Trophoblast cell (in vitro differentiated cells and primary cell): ENCODE measurements around the gene PVALEF.

ENCODE experiments used
- DNase-seq, 2 donors: peaks; one replicate each; pipeline ENCODE4 v3.0.0-alpha.2; 2016
- H2AFZ ChIP-seq: 2 replicates; pipeline ENCODE4 v1.6.1; 2013; ENCODE audit warnings: low read length, moderate library complexity, mild to moderate bottlenecking; ENCODE audit not compliant: insufficient read depth, poor library complexity
- H2AK5ac ChIP-seq: 2 replicates; pipeline ENCODE4 v1.6.1; 2013; ENCODE audit warnings: mild to moderate bottlenecking, low read length
- H2BK120ac ChIP-seq: 2 replicates; pipeline ENCODE4 v1.6.1; 2013; ENCODE audit warnings: low read length, mild to moderate bottlenecking, moderate library complexity; ENCODE audit not compliant: insufficient read depth, poor library complexity
- H2BK12ac ChIP-seq: 2 replicates; pipeline ENCODE4 v1.6.1; 2013; ENCODE audit warnings: mild to moderate bottlenecking, low read length, moderate library complexity
- H2BK5ac ChIP-seq: 2 replicates; pipeline ENCODE4 v1.6.1; 2013; ENCODE audit warnings: low read length, low read depth, moderate library complexity, mild to moderate bottlenecking; ENCODE audit not compliant: poor library complexity
- H3K14ac ChIP-seq: 2 replicates; pipeline ENCODE4 v1.6.1; 2013; ENCODE audit warnings: mild to moderate bottlenecking, low read length
- H3K18ac ChIP-seq: 2 replicates; pipeline ENCODE4 v1.6.1; 2013; ENCODE audit warnings: mild to moderate bottlenecking, low read length
- H3K23ac ChIP-seq: 2 replicates; pipeline ENCODE4 v1.6.1; 2013; ENCODE audit warnings: low read length
- H3K27ac ChIP-seq: 2 replicates; pipeline ENCODE4 v1.5.1; 2013; ENCODE audit warnings: low read depth, mild to moderate bottlenecking, inconsistent platforms, low read length, moderate library complexity
- H3K27me3 ChIP-seq: 2 replicates; pipeline ENCODE4 v1.6.1; 2013; ENCODE audit warnings: inconsistent platforms, mild to moderate bottlenecking, low read length, moderate library complexity; ENCODE audit not compliant: insufficient read depth
- H3K36me3 ChIP-seq, 2 experiments: 1 replicate in 1 of 2; 2 replicates in 1 of 2; pipeline ENCODE4 v1.6.1; 2013; ENCODE audit warnings: low read length in 2 of 2, mild to moderate bottlenecking in 2 of 2, moderate library complexity in 1 of 2; ENCODE audit not compliant: insufficient read depth in 2 of 2, control insufficient read depth in 1 of 2
- H3K4ac ChIP-seq: 2 replicates; pipeline ENCODE4 v1.6.1; 2013; ENCODE audit warnings: low read depth, mild to moderate bottlenecking, low read length, moderate library complexity
- H3K4me1 ChIP-seq, 2 experiments: 1 replicate in 1 of 2; 2 replicates in 1 of 2; pipeline ENCODE4 v1.6.1; 2013; ENCODE audit warnings: low read length in 2 of 2, mild to moderate bottlenecking in 2 of 2, moderate library complexity in 1 of 2; ENCODE audit not compliant: insufficient read depth in 2 of 2, control insufficient read depth in 1 of 2
- H3K4me2 ChIP-seq: 2 replicates; pipeline ENCODE4 v1.6.1; 2013; ENCODE audit warnings: inconsistent platforms, mild to moderate bottlenecking, low read length, moderate library complexity
- H3K4me3 ChIP-seq: 2 replicates; pipeline ENCODE4 v1.5.1; 2013; ENCODE audit warnings: mild to moderate bottlenecking, low read depth, low read length, inconsistent platforms
- H3K79me1 ChIP-seq: one replicate; pipeline ENCODE4 v1.6.1; 2013; ENCODE audit warnings: low read length
- H3K79me2 ChIP-seq: 2 replicates; pipeline ENCODE4 v1.6.1; 2013; ENCODE audit warnings: low read length, mild to moderate bottlenecking; ENCODE audit not compliant: control insufficient read depth, insufficient read depth, poor library complexity
- H3K9ac ChIP-seq: 2 replicates; pipeline ENCODE4 v1.6.1; 2013; ENCODE audit warnings: mild to moderate bottlenecking, low read length
- H3K9me3 ChIP-seq: 2 replicates; pipeline ENCODE4 v1.6.1; 2013; ENCODE audit warnings: low read depth, mild to moderate bottlenecking, control low read depth, inconsistent platforms, low read length; ENCODE audit not compliant: insufficient read depth
- H4K12ac ChIP-seq: 2 replicates; pipeline ENCODE4 v1.6.1; 2013; ENCODE audit warnings: low read depth, mild to moderate bottlenecking, low read length, moderate library complexity
- H4K8ac ChIP-seq: 2 replicates; pipeline ENCODE4 v1.6.1; 2013; ENCODE audit warnings: low read depth, mild to moderate bottlenecking, low read length, moderate library complexity
- H4K91ac ChIP-seq: one replicate; pipeline ENCODE4 v1.6.1; 2013; ENCODE audit warnings: low read depth, mild to moderate bottlenecking, low read length, moderate library complexity
- WGBS: extraction: QIAGEN DNeasy Blood & Tissue Kit; methylation state at CpG from one replicate; pipeline ENCODE4 v1.1.7; 2013; ENCODE audit warnings: missing lambda C conversion rate; ENCODE audit not compliant: insufficient read length, insufficient coverage; ENCODE audit errors: extremely low coverage; 5-methylcytosine and 5-hydroxymethylcytosine counted together

The PVALEF gene

DNA sequence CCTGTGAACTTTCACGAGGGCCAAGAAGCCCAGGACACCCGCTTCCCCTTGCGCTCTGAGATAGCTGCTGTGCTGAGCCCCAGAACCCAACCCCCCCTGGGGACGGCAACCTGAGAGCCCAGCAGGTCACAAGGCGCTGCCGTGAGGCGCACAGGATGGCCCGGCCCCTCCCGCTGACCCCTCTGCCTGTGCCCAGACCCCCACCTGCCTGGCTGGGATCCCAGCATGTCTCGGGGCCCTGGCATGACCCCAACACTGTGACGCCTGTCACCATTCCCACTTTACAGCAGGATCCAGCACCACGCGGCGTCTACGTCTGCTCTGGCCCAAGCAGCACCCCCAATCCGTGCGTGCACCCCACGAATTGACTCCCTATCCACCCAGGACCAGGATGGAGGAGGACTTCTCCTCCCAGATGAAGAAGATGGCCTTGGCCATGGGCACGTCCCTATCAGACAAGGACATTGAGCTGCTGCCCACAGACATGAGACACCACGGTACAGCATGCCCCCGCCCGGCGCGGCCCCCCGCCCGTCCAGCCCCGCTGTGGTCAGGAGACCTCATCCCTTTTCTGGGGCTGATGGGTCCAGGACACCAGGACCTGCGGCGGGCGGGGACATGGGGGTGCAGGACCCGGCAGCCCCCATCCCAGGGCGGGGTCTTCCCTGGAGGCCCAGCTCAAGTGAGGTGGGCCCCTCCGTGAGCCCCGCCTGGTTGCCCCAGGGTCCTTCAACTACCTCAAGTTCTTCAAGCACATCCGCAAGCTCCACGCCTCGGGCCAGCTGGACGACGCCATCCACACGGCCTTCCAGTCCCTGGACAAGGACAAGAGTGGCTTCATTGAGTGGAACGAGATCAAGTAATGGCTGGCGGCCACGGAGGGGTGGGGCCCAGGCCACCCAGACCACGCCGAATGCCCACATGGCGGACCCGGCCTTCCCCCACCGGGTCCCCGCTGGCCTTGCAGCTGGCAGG lies 15.8 kb downstream of the PVALEF start:
- no CpG with 5 or more reads among the region's 49 CpGs for WGBS
- H3K27me3 ChIP-seq, result no peaks in the 10 kb centered on the region
- H3K14ac ChIP-seq, result no peak overlapping the region
- no peaks in the 10 kb centered on the region for H3K36me3 ChIP-seq
- H3K9ac ChIP-seq, result no peak overlapping the region
- no peak overlapping the region for H3K23ac ChIP-seq
- H3K4me1 ChIP-seq, result no peaks in the 10 kb centered on the region
- H3K4me2 ChIP-seq, result no peak overlapping the region
- H3K4ac ChIP-seq, result no peak overlapping the region
- H3K18ac ChIP-seq, result no peak overlapping the region
- no peak overlapping the region for H4K91ac ChIP-seq
- H2BK5ac ChIP-seq, result no peak overlapping the region
- H4K8ac ChIP-seq, result no peak overlapping the region
- DNase-seq, result no peak
- no peak overlapping the region for H2BK12ac ChIP-seq
- H2AFZ ChIP-seq, result no peak overlapping the region
- no peak overlapping the region for H2BK120ac ChIP-seq
- H3K79me2 ChIP-seq, result no peaks in the 10 kb centered on the region
- no peak overlapping the region for H3K27ac ChIP-seq
- peaks cover 4% of the 10 kb centered on the region for H3K9me3 ChIP-seq
- H3K4me3 ChIP-seq, result peak overlapping the region; percentile 44
- H2AK5ac ChIP-seq, result no peak overlapping the region
- H3K79me1 ChIP-seq, result no peaks in the 10 kb centered on the region
- H4K12ac ChIP-seq, result no peak overlapping the region

DNA sequence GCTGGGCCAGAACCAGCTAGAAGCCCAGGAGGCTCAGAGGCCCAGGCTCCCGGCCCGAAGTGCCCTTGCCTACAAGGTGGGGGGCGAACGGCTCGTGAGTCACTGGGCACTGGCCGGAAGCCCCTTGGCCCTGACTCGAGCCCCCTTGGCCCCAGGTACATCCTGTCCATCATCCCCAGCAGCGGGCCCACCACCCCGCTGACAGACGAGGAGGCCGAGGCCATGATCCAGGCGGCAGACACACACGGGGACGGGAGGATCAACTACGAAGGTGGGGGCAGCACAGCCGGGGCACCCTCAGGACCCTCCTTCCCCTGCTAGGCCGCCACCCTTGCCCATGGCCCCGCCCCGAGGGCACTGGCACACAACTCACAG lies 16.5 kb downstream of the PVALEF start:
- Histone ChIP-seq H3K9ac (no peak overlapping the region), H3K36me3 (no peaks in the 10 kb centered on the region), H2BK120ac (no peak overlapping the region), H3K14ac (no peak overlapping the region), H3K9me3 (peaks cover 4% of the 10 kb centered on the region), H3K27ac (no peak overlapping the region), H3K79me1 (no peaks in the 10 kb centered on the region), H3K18ac (no peak overlapping the region), H4K8ac (no peak overlapping the region), H4K91ac (no peak overlapping the region), H3K4ac (no peak overlapping the region), H3K27me3 (no peaks in the 10 kb centered on the region), H4K12ac (no peak overlapping the region), H3K79me2 (no peaks in the 10 kb centered on the region), H3K4me1 (no peaks in the 10 kb centered on the region), H2BK5ac (no peak overlapping the region), H2BK12ac (no peak overlapping the region), H3K4me3 (peak overlapping the region; percentile 44), H2AFZ (no peak overlapping the region), H2AK5ac (no peak overlapping the region), H3K4me2 (no peak overlapping the region), H3K23ac (no peak overlapping the region)
- no CpG with 5 or more reads among the region's 19 CpGs for WGBS
- no peak for DNase-seq

DNA sequence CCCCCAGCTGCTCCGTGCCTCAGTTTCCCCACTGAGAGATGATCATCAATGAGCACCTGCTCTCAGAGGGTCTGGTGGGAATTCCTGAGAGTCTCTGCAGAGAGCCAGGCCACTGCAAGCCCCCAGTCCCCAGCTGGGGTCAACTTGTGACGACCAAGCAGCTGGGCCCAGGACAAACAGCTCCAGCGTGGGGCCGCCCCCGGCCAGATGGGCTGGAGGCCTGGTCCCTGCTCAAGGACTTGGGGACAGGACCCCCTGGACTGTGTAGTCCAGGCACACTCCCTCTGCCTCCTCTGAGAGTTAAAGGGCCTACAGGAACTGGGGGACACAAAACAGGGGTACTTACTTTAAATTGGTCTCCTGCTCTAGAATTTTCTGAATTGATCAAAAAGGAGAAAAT lies 17.3 kb downstream of the PVALEF start:
- H4K8ac ChIP-seq, result no peak overlapping the region
- no CpG with 5 or more reads among the region's 5 CpGs for WGBS
- no peaks in the 10 kb centered on the region for H3K27me3 ChIP-seq
- H3K4me1 ChIP-seq, result no peaks in the 10 kb centered on the region
- H3K79me2 ChIP-seq, result no peaks in the 10 kb centered on the region
- no peak overlapping the region for H2AK5ac ChIP-seq
- no peak overlapping the region for H2AFZ ChIP-seq
- H3K79me1 ChIP-seq, result no peaks in the 10 kb centered on the region
- H3K18ac ChIP-seq, result no peak overlapping the region
- H2BK12ac ChIP-seq, result no peak overlapping the region
- H3K27ac ChIP-seq, result no peak overlapping the region
- H3K9me3 ChIP-seq, result peaks cover 4% of the 10 kb centered on the region
- no peak overlapping the region for H4K91ac ChIP-seq
- no peak overlapping the region for H3K4me2 ChIP-seq
- no peak overlapping the region for H2BK120ac ChIP-seq
- H3K14ac ChIP-seq, result no peak overlapping the region
- no peak overlapping the region for H3K9ac ChIP-seq
- no peak overlapping the region for H4K12ac ChIP-seq
- no peaks in the 10 kb centered on the region for H3K36me3 ChIP-seq
- H3K4ac ChIP-seq, result no peak overlapping the region
- no peak for DNase-seq
- no peak overlapping the region for H2BK5ac ChIP-seq
- H3K23ac ChIP-seq, result no peak overlapping the region
- H3K4me3 ChIP-seq, result no peak overlapping the region

DNA sequence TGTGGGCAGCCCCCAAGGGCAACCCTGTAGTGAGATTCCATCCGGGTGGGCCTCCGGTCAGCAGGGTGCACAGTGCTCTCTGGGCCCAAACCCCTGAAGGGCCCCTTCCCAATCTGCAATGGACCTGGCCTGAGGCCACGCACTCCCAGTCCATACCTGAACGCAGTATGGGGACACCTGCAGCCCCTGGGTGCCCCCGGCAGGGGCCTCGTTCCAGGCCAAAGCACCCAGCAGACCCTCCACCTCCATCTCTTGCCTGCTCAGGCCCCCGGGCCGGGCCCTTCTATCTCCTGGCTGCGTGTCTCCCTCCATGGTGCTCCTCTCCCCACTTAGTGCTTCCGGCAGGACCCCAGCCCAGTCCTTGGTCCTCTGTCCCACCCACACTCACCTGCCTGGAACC lies 18.0 kb downstream of the PVALEF start:
- H4K12ac ChIP-seq, result no peak overlapping the region
- H2AK5ac ChIP-seq, result no peak overlapping the region
- H3K4me3 ChIP-seq, result no peak overlapping the region
- H2BK120ac ChIP-seq, result no peak overlapping the region
- no CpG with 5 or more reads among the region's 10 CpGs for WGBS
- no peak overlapping the region for H3K27ac ChIP-seq
- no peak overlapping the region for H4K91ac ChIP-seq
- peaks cover 1% of the 10 kb centered on the region in 2 experiments for H3K36me3 ChIP-seq
- H3K4ac ChIP-seq, result no peak overlapping the region
- no peak overlapping the region for H3K9ac ChIP-seq
- H3K79me2 ChIP-seq, result no peaks in the 10 kb centered on the region
- no peak overlapping the region for H2AFZ ChIP-seq
- H4K8ac ChIP-seq, result no peak overlapping the region
- no peak overlapping the region for H3K14ac ChIP-seq
- no peak for DNase-seq
- no peak overlapping the region for H3K23ac ChIP-seq
- H3K9me3 ChIP-seq, result peaks cover 4% of the 10 kb centered on the region
- no peak overlapping the region for H2BK12ac ChIP-seq
- no peak overlapping the region for H3K4me2 ChIP-seq
- H3K4me1 ChIP-seq, result no peaks in the 10 kb centered on the region
- H3K18ac ChIP-seq, result no peak overlapping the region
- no peaks in the 10 kb centered on the region for H3K27me3 ChIP-seq
- H2BK5ac ChIP-seq, result no peak overlapping the region
- H3K79me1 ChIP-seq, result no peaks in the 10 kb centered on the region
